Psoas muscle (tissue), 8 donors: ENCODE data around the gene ITGB8. TPM values are rescaled to one million over a fixed set of nuclear protein-coding genes. Genes with fewer than 3 reads are reported as not detected.
A peak's percentile ranks its signal among the peaks of the same experiment; 100 is the strongest.

Experiments
- ATAC-seq, 4 donors: fragments of 200-7000 bp; cut with Tn5 transposase; one replicate each; pipeline ENCODE4 v1.9.1; 2020; ENCODE audit warnings: moderate library complexity in 3 of 4, mild to moderate bottlenecking in 2 of 4
- DNase-seq, 2 donors: peaks; one replicate each; pipeline ENCODE4 v3.0.0-alpha.2; 2020
- H3K27ac ChIP-seq: fragments of 200-600 bp; one replicate; pipeline ENCODE4 v1.8.0; 2022
- H3K27me3 ChIP-seq, 3 donors: fragments of 200-600 bp in 1 of 3; one replicate each; pipeline versions ENCODE4 v1.6.1 to v1.8.0; 2013 to 2022; ENCODE audit warnings: low read length in 2 of 3, mild to moderate bottlenecking in 2 of 3, moderate library complexity in 1 of 3; ENCODE audit not compliant: insufficient read depth in 3 of 3
- H3K36me3 ChIP-seq, 2 donors: fragments of 200-600 bp in 1 of 2; one replicate each; pipeline versions ENCODE4 v1.6.1 to v1.8.0; 2013 to 2022; ENCODE audit warnings: low read depth in 1 of 2, mild to moderate bottlenecking in 1 of 2, moderate library complexity in 1 of 2; ENCODE audit not compliant: insufficient read depth in 1 of 2
- H3K4me1 ChIP-seq: fragments of 200-600 bp; one replicate; pipeline ENCODE4 v1.8.0; 2022
- H3K4me3 ChIP-seq: fragments of 200-600 bp; one replicate; pipeline ENCODE4 v1.8.0; 2022; ENCODE audit warnings: mild to moderate bottlenecking
- H3K9me3 ChIP-seq: fragments of 200-600 bp; one replicate; pipeline ENCODE4 v1.8.0; 2022
- CTCF ChIP-seq: fragments of 200-600 bp; IDR thresholded peaks from one replicate; pipeline ENCODE4 v1.8.0; 2022; ENCODE audit warnings: antibody characterized with exemption
- WGBS, 3 donors: extraction: QIAGEN DNeasy Blood & Tissue Kit; methylation state at CpG; one replicate each; pipeline versions ENCODE4 v1.1.6 to v1.1.7; 2013; 5-methylcytosine and 5-hydroxymethylcytosine counted together
- intact Hi-C, 2 donors: fragments of 100-400 bp; cut with DNase I; formaldehyde crosslinking; loops; one replicate each; pipeline versions ENCODE4 v1.11.0 to v1.14.2; 2022
- polyA plus RNA-seq, 3 donors: library from polyadenylated mRNA; stranded (reverse); fragments of 200-250 nt; gene quantifications; one replicate each; pipeline ENCODE4 v1.2.3, GENCODE V29; 2013
- total RNA-seq, 4 donors: library from RNA; stranded (reverse); fragmentation: NEBNext Ultra II Directional in 2 of 4; extraction: Animal tissue kit (Norgen Biotek cat#: 25700) in 2 of 4; gene quantifications; one replicate each; pipeline versions ENCODE4 v1.2.1 to v1.2.4, GENCODE V29; 2021 to 2023
- donor health status: healthy with polysubstance abuse.
- donor health status: DM: no; HTN: no; CAD: no; lungs with moderate emphysema.
- donor health status: Bipolar disorder and iron deficiency.
- donor health status: healthy.
- donor health status: DM: yes; HTN: yes; CAD: no.
- donor health status: DM: no; HTN: no; CAD: no.
- donor health status: DM: no; HTN: no; CAD: no.
- donor health status: DM: yes; HTN: yes; CAD: no.

The ITGB8 gene
- total and polyA plus RNA-seq, 7 donors = 0.04 to 0.60 (median 0.12) TPM

GRCh38 chr7:20408467-20408826, 77.7 kb downstream of the ITGB8 start:
- no peak for DNase-seq
- H3K4me3 ChIP-seq = no peak overlapping the region
- H3K4me1 ChIP-seq = no peaks in the 10 kb centered on the region
- WGBS, 3 donors = 43 to 60% (median 54%) methylated on average over 2 of the region's 2 CpGs
- intact Hi-C loops = no loop called here
- no peaks in the 10 kb centered on the region for H3K27me3 ChIP-seq
- H3K36me3 ChIP-seq = no peaks in the 10 kb centered on the region
- ATAC-seq = peak in 2 of 4 donors; percentile 36 to 51
- H3K9me3 ChIP-seq = no peaks in the 10 kb centered on the region
- no peak for TF ChIP-seq CTCF
- H3K27ac ChIP-seq = no peak overlapping the region

GRCh38 chr7:20409961-20410360, 79.3 kb downstream of the ITGB8 start:
- ATAC-seq (no peak), DNase-seq (no peak)
- no peaks in the 10 kb centered on the region for H3K36me3 ChIP-seq
- intact Hi-C loops = no loop called here
- no peak for TF ChIP-seq CTCF
- H3K27ac ChIP-seq = no peak overlapping the region
- H3K4me3 ChIP-seq = no peak overlapping the region
- 88 to 93% (median 90%) methylated on average over 5 of the region's 5 CpGs for WGBS, 3 donors
- H3K4me1 ChIP-seq = no peaks in the 10 kb centered on the region
- no peaks in the 10 kb centered on the region for H3K9me3 ChIP-seq
- no peaks in the 10 kb centered on the region for H3K27me3 ChIP-seq

GRCh38 chr7:20411372-20411771, 80.7 kb downstream of the ITGB8 start:
- no peaks in the 10 kb centered on the region for H3K36me3 ChIP-seq
- H3K9me3 ChIP-seq = no peaks in the 10 kb centered on the region
- H3K4me3 ChIP-seq = no peak overlapping the region
- no peak for DNase-seq
- ATAC-seq = no peak
- H3K27ac ChIP-seq = no peak overlapping the region
- intact Hi-C loops = no loop called here
- no peaks in the 10 kb centered on the region for H3K27me3 ChIP-seq
- WGBS, 3 donors = 83 to 96% (median 90%) methylated on average over 2 of the region's 2 CpGs
- TF ChIP-seq CTCF = no peak
- no peaks in the 10 kb centered on the region for H3K4me1 ChIP-seq

- no peak for TF ChIP-seq CTCF
- Histone ChIP-seq H3K9me3 (no peaks in the 10 kb centered on the region), H3K27ac (no peak overlapping the region), H3K4me1 (no peaks in the 10 kb centered on the region), H3K36me3 (no peaks in the 10 kb centered on the region), H3K4me3 (no peak overlapping the region), H3K27me3 (no peaks in the 10 kb centered on the region)
- ATAC-seq = no peak
- DNase-seq = no peak
- intact Hi-C loops = no loop called here
- 70 to 75% (median 71%) methylated on average over 1 of the region's 1 CpG for WGBS, 3 donors
These were observed 81.3 kb downstream of the ITGB8 start for GRCh38 chr7:20412032-20412431.

GRCh38 chr7:20417260-20417659, 86.6 kb downstream of the ITGB8 start:
- WGBS, 3 donors = 87 to 100% (median 98%) methylated on average over 1 of the region's 1 CpG
- Histone ChIP-seq H3K27ac (no peak overlapping the region), H3K4me3 (no peak overlapping the region), H3K36me3 (no peaks in the 10 kb centered on the region), H3K4me1 (no peaks in the 10 kb centered on the region), H3K9me3 (no peaks in the 10 kb centered on the region), H3K27me3 (no peaks in the 10 kb centered on the region)
- intact Hi-C loops = no loop called here
- no peak for TF ChIP-seq CTCF
- DNase-seq (no peak), ATAC-seq (no peak)
